Left kidney (tissue), 2 donors: Measurements from ENCODE around the gene AXIN1. TPM values are rescaled to one million over a fixed set of nuclear protein-coding genes. Genes with fewer than 3 reads are reported as not detected.
"Not testable (repeated sequence)": the region's sequence is repeated elsewhere in the genome, so short reads cannot be mapped to it uniquely, and the experiment has no call there.

Source experiments
- DNase-seq: peaks from one replicate; pipeline ENCODE4 v3.0.0-alpha.2; 2013
- polyA plus RNA-seq: library from polyadenylated mRNA; unstranded; fragments of 120-200 nt; gene quantifications from one replicate; pipeline ENCODE4 v1.2.1, GENCODE V29; 2013; ENCODE audit not compliant: insufficient read length

AXIN1 gene
- polyA plus RNA-seq, 1 donor = 14.7 TPM

- no peak for DNase-seq
These were observed 29.5 kb upstream of the AXIN1 start, which contains the start of gene PGAP6 for GRCh38 chr16:381789-382717. Gene PGAP6 (minus strand): TSS chr16:381978. CDS start chr16:381821, 157 bp downstream.

DNA sequence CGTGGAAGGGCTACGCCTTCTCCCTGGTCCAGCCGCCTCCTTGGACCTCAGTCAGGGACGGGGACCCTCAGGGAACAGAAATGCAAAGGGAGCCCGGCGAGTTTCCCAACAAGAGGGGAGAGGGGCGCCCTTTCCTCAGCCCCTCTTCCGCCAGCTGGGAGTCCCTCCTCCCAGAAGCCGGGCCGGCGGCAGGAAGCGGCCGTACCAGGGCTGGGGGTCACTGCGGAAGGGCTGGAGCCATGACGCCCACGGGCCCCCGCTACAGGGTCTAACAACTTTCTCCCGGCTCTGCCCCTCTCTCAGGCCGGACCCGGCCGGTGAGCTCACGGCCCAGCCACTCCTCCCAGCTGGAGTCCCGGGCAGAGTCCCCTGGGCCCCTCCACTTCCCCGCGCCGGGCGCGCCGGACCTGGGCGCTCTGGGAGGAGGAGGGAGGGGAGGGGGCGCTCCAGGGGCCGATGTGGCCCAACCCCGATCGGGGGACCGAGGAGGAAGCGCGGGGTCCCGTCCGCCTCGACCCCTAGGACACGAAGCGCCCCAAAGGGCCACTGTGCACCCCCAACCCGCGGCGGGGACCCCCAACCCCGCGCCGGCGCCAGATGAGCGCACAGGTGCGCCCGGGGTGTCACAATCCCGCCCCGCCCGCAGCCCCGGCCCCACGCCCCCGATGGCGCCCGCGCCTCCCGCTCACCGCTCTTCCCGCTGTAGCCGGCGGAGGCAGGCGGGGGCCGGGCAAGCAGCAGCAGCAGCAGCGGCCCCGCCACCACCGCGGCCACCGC lies 28.7 kb upstream of the AXIN1 start:
- DNase-seq = no peak

DNA sequence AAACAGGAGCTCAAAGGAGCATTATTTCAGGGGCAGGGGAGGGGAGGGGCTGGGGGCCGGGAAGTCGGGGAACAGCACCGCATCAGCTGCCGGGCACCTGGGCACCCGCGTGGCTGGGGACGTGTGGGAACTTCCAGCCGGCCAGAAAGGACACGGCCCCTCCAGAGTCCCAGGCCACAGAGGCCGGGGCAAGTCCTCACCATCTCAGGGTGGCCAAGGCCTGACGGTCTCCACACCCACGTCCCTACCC lies 28.2 kb upstream of the AXIN1 start:
- DNase-seq = no peak

DNA sequence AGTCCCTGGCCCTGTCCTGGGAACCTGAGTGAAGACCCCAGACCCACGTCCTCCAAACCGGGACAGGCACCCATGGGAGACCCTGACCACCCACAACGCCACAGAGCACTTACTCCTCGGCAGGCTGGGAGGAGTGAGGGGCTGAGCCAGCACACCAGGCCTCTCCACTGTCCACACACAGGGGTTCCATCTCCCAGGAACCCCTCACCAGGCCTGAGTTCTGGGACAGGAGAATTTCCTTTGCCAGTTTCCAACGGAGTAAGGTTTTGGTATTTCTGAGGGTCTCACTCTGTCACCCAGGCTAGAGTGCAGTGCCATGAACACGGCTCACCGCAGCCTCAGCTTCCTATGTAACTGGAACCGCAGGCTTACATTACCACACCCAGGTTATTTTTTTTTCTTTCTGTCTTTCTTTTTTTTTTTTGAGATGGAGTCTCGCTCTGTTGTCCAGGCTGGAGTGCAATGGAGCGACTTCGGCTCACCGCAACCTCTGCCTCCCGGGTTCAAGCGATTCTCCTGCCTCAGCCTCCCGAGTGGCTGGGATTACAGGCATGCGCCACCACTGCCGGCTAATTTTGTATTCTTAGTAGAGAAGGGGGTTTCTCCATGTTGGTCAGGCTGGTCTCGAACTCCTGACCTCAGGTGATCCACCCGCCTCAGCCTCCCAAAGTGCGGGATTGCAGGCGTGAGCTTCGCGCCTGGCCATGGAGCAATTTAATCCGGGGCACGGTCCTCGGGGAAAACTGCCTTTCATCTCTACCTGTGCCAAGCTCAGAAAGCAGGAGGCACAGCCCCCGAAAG lies 27.6 kb upstream of the AXIN1 start:
- DNase-seq = no peak

DNA sequence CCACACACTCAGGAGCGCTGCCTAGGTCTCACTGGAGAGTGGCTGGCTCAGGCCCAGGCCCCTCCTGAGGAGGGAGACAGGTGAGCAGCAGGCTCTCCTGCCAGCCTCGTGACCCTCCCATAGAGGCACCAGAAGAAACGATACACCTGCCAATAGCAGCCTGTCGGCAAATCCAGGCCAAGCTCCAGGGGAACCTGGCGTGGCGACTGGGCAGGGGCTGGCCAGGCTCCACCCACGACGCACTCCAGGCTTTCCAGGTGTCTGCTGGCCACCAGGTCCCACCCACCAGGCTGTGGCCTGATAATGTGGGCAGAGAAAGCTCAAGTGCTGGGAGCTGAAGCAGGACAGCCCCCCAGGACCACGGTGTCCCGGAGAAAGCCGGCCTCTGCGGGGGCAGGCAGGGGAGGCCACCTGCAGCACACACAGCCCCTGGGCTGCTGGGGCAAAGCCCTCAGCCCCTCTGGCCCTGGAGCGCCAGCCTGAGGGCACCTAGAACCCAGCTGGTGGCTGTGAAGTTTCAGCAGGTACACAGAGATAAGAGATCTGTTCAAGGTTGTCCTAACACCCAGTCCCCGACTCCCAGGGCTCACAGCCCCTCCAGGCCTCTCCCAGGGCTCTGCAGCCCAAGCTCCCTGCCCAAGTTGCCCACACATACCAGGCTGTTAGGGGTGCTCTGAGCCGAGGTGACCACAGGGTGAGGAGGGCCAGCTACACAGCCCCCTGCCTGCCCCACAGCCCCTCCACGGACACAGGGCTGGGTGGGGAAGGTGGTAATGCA lies 26.8 kb upstream of the AXIN1 start:
- no peak for DNase-seq

DNA sequence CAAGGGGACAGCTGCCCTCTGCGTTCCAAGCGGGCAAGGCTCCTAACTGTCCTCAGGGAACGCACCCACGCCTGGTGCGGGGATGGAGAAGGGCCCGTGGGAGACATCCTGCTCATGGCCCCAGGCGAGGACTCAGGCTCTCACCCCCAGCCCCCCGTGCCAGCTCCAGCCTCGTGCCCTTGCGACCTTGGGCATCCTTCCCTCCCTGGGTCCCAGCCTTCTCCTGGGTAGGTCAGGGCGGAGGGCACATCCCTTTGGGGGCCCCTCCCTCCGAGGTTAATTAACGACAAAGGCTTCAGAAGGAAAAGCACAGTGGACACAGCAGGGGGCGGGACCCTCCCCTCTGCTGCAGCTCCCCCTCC lies 26.3 kb upstream of the AXIN1 start:
- no peak for DNase-seq

DNA sequence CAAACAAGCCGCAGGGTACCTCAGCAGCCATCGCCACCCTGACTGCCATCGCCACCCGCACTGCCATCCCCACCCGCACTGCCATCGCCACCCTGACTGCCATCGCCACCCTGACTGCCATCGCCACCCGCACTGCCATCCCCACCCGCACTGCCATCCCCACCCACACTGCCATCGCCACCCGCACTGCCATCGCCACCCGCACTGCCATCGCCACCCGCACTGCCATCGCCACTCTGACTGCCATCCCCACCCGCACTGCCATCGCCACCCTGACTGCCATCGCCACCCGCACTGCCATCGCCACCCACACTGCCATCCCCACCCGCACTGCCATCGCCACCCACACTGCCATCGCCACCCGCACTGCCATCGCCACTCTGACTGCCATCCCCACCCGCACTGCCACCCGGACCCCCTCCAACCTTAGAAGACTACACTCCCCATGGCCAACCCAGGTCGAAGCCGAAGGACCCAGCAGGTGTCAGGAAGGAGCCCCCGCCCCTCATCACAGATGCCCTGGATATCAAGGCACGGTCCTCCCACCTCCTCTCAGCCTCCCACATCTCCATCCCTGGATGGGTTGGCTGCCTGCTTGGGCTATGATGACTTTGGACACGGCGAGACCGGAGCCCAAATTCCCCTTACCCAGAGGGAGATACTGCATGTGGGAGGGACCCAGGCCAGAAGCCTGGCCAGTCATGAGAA lies 25.7 kb upstream of the AXIN1 start:
- DNase-seq = not testable (repeated sequence)

DNA sequence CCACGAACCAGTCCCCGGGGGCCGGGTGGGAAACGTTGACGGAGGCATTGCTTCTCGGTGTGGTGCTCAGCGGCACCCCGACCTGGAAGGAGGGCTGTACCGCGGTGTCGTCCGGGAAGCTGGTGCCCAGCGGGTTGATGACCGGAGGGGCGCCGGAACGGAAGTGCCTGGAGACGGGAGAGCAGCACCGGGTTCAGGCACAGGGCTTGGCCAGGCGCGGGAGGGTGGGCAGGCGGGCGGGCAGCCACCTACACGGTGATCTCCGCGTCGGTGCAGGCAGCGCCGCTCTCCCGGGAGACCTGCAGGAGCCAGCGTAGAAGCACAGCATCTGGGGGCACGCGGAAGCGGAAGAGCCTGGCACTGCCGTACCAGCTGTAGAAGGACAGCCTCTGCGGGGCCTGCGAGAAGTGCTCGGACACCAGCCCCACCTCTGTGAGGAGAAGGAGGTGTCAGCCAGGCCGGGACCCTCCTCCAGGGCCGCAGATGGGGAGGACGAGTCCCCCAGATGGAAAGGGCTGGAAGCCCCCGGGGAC lies 25.0 kb upstream of the AXIN1 start:
- DNase-seq = no peak

DNA sequence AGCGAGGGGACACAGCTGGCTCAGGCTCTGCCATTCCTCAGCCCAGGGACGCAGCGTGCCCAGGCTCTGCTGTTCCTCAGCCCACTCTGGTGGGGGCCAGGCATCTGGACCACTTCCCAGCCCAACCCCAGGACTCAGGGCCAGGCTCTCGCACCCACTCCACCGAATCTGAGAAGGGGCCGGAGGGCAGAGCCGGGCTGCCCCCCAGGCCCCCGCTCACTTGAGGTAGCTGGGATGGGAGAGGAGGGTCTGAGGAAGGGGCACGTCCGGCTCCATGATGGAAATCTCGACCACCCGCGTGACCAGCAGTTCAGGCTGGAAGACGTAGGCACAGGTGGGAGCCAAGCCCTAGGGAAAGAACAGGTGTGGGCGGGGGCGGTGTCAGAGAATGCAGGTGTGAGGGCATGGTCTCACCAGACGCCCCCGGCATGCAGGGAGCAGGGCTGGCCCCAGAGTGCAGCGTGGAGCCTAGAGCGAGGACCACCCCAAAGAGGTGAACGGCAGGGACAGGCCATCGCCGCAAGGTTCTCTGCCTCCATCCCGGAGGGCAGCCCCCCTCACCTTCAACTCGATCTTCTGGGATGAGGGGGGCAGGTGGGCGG lies 24.4 kb upstream of the AXIN1 start:
- DNase-seq = no peak

DNA sequence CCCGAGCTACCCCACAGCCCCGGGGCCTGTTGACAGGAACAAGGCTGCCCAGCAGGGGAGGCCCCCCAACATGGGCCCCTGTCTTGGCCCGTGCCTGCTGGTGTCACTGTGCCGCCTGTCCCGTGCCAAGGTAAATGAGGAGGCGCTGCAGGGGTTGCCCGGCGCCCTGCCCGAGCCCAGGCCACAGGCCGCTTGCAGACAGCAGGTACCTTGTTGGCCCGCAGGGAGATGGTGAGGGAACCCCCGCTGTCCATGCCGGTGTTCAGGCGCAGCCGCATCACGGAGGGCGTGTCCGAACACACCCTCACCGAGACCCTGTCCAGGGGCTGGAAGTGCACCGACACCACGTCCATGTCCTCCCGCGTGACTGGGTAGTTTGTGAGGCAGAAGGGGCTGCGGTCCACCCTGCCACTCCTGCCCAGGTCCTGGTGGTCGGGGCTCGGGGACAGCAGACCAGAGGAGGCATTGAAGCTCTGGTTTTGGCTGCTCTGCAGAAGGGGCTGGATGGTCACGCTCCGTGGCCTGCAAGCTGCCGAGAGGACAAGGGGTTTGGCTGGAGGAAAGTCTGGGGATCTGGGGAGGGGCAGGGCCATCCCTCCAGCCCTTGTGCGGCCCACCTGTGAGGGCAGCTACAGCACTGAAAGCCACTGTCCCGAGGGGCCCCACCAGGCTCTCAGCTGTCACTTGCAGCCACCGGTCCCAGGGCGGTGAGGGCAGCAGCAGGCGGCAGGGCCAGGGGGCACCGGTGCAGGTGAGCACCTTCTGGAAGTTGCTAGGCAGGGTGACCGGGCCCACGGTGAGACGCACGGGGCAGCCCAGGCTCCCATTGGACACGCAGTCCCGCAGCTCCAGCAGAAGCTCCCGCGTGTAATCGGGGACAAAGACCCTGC lies 23.6 kb upstream of the AXIN1 start:
- no peak for DNase-seq

- no peak for DNase-seq
These were observed 22.7 kb upstream of the AXIN1 start for GRCh38 chr16:375212-375611.

GRCh38 chr16:374616-374926 lies 22.0 kb upstream of the AXIN1 start:
- DNase-seq = no peak

DNA sequence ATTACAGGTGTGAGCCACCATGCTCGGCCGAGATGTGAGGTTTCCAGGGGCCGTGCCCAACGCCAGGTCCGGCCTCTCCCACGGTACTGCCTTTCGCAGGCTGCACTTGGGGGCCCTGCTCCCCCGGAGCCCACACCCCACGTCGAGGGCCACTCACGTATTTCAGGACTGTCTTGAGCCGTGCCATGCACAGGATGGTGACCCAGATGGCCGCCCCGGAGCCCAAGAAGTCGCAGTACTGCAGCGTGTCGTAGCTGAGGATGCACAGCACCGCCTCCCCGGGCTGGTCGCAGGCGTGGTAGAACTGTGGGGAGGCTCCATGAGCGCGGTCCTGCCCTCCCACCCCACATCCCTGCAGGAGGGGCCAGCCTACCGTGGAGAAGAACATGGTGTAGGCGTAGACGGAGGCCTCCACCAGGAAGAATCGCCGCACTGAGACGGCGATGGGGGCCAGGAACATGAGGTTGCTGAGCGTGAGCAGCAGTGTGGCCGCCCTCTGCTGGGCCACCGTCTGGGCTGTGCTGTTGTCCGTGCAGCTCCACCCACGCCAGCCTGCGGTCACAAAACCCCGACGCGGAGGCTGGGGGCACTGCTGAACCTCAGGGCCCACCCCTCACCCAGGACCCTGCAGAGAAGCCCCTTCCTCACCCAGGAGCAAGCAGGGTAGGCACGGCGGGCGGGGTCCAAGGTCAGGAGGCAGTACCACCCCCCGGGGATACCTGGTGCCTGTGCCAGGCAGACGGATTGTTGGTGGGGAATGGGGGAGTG lies 21.5 kb upstream of the AXIN1 start:
- DNase-seq = no peak

- no peak for DNase-seq
These were observed 20.6 kb upstream of the AXIN1 start for GRCh38 chr16:373020-373598.

GRCh38 chr16:372302-372983 lies 19.9 kb upstream of the AXIN1 start:
- no peak for DNase-seq

GRCh38 chr16:371515-372301 lies 19.2 kb upstream of the AXIN1 start:
- no peak for DNase-seq

DNA sequence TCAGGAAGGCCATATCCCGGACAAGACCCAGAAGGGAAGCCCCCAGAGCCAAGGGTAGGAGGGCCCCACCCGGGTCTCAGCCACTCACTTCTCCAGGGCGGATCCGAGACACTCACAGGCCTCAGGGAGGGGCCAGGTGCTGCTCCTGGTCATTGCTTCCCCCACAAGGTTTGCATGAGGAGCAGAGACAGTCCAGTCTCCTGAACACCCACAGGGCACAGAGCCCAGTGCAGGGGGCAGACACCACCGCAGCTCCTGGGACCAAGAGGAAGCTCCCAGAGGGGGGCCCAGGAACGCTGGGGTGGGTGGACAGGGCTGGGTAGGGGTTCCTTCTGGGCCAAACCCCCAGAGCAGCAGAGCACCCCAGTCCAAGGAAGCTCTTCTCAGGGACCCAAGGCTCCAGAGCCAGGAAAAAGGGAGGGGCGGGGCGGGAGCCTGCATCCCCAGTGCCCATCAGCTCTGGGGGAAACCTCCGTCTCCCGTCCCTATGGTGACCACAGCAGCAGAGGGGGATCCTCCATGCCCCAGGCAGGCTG lies 18.5 kb upstream of the AXIN1 start:
- DNase-seq = no peak
